ENCODE data around the gene AURKB. TPM values are rescaled to one million over a fixed set of nuclear protein-coding genes. Genes with fewer than 3 reads are reported as not detected.
A peak's percentile ranks its signal among the peaks of the same experiment; 100 is the strongest.

Gene AURKB
- total and polyA plus RNA-seq, 10 of the 15 experiments (the other 5 are each of a cell fraction or from before 2014, with no cell fraction given), result 52.7 to 209 (median 128) TPM

DNA sequence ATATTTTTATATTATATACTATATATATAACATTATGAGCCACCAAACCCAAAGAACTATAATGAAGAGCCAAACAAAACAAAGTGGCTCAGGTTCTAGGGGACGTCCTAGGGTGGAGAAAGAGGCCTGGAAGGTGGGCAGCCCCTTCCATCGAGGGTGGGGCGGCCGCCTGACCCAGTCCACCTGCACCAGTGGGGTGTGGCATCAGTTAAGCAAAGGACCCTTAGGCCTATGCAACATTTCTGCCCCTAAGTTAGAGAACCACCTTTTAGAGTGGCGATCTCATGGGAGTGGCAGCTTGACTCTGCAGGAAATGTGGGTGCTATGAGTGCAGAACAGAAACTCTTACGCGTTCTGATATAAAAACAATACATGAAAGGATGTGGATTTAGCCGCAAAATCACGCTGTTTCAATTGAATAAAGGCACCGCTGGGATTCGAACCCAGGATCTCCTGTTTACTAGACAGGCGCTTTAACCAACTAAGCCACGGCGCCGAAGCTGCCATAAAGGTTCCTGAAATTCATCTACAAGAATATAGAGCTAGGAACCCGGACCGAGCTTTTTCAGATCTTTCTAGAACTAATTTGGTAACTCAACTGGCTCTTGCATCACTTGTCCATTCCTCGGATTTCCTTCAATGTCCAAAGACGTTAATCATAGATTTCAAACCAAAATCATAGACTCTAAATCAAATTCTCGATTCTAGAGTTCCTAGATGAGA, 15.6 kb upstream of the AURKB start (continued):
- TF ChIP-seq LARP7 (IDR thresholded peaks at IDR 0.05) (no peak), BMI1 (IDR thresholded peaks at IDR 0.05; ENCODE audit: borderline replicate concordance) (no peak), CHD1 (IDR thresholded peaks at IDR 0.05; ENCODE audit: low read depth, low read length) (no peak), BACH1 (IDR thresholded peaks at IDR 0.05; ENCODE audit: borderline replicate concordance) (0 out of 2 replicates have a peak, but pooled peaks have one; percentile 22), RAD51 (IDR thresholded peaks at IDR 0.05) (no peak), JUND (IDR thresholded peaks at IDR 0.05; ENCODE audit: low read depth, low read length) (no peak), MTA3 (IDR thresholded peaks at IDR 0.05; ENCODE audit: borderline replicate concordance, low read length) (peak; percentile 88), SP1 (IDR thresholded peaks at IDR 0.05; ENCODE audit: low read depth, low read length) (no peak), HDAC6 (IDR thresholded peaks at IDR 0.05; ENCODE audit: unreplicated experiment) (no peak), ETV6 (conservative IDR thresholded peaks at IDR 0.05 in 1 of 2, IDR thresholded peaks at IDR 0.05 in 1 of 2; ENCODE audit: borderline replicate concordance in 1 of 2, low read depth in 1 of 2) (peak in 1 of 2 experiments; percentile 25; a peak in 1 of 4 replicates), CBX5 (IDR thresholded peaks at IDR 0.05; ENCODE audit: low read depth) (no peak), ELK1 (IDR thresholded peaks at IDR 0.05; ENCODE audit: low read depth, low read length) (no peak), IRF4 (IDR thresholded peaks at IDR 0.05; ENCODE audit: low read depth, low read length) (no peak), REST (IDR thresholded peaks at IDR 0.05; ENCODE audit: low read depth, low read length) (no peak), ZNF217 (IDR thresholded peaks at IDR 0.05) (peak; percentile 24; the same call in 1 of the 2 replicates)
- TF ChIP-seq, protein P1, sequence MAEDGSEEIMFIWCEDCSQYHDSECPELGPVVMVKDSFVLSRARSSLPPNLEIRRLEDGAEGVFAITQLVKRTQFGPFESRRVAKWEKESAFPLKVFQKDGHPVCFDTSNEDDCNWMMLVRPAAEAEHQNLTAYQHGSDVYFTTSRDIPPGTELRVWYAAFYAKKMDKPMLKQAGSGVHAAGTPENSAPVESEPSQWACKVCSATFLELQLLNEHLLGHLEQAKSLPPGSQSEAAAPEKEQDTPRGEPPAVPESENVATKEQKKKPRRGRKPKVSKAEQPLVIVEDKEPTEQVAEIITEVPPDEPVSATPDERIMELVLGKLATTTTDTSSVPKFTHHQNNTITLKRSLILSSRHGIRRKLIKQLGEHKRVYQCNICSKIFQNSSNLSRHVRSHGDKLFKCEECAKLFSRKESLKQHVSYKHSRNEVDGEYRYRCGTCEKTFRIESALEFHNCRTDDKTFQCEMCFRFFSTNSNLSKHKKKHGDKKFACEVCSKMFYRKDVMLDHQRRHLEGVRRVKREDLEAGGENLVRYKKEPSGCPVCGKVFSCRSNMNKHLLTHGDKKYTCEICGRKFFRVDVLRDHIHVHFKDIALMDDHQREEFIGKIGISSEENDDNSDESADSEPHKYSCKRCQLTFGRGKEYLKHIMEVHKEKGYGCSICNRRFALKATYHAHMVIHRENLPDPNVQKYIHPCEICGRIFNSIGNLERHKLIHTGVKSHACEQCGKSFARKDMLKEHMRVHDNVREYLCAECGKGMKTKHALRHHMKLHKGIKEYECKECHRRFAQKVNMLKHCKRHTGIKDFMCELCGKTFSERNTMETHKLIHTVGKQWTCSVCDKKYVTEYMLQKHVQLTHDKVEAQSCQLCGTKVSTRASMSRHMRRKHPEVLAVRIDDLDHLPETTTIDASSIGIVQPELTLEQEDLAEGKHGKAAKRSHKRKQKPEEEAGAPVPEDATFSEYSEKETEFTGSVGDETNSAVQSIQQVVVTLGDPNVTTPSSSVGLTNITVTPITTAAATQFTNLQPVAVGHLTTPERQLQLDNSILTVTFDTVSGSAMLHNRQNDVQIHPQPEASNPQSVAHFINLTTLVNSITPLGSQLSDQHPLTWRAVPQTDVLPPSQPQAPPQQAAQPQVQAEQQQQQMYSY (CRISPR knock-in tag; IDR thresholded peaks at IDR 0.05), result no peak
- TF ChIP-seq, protein P2, sequence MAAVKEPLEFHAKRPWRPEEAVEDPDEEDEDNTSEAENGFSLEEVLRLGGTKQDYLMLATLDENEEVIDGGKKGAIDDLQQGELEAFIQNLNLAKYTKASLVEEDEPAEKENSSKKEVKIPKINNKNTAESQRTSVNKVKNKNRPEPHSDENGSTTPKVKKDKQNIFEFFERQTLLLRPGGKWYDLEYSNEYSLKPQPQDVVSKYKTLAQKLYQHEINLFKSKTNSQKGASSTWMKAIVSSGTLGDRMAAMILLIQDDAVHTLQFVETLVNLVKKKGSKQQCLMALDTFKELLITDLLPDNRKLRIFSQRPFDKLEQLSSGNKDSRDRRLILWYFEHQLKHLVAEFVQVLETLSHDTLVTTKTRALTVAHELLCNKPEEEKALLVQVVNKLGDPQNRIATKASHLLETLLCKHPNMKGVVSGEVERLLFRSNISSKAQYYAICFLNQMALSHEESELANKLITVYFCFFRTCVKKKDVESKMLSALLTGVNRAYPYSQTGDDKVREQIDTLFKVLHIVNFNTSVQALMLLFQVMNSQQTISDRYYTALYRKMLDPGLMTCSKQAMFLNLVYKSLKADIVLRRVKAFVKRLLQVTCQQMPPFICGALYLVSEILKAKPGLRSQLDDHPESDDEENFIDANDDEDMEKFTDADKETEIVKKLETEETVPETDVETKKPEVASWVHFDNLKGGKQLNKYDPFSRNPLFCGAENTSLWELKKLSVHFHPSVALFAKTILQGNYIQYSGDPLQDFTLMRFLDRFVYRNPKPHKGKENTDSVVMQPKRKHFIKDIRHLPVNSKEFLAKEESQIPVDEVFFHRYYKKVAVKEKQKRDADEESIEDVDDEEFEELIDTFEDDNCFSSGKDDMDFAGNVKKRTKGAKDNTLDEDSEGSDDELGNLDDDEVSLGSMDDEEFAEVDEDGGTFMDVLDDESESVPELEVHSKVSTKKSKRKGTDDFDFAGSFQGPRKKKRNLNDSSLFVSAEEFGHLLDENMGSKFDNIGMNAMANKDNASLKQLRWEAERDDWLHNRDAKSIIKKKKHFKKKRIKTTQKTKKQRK (IDR thresholded peaks at IDR 0.05; ENCODE audit: low read depth, low read length), result no peak

All from GM12878 (cell line).